HG02610 (cell line): ENCODE measurements around the gene ARHGAP4.

Experiments used
- ATAC-seq: cut with Tn5 transposase; IDR thresholded peaks from one replicate; pipeline ENCODE4 v1.9.1; 2021; ENCODE audit warnings: mild to moderate bottlenecking, moderate library complexity; ENCODE audit not compliant: unreplicated experiment

Gene ARHGAP4

DNA sequence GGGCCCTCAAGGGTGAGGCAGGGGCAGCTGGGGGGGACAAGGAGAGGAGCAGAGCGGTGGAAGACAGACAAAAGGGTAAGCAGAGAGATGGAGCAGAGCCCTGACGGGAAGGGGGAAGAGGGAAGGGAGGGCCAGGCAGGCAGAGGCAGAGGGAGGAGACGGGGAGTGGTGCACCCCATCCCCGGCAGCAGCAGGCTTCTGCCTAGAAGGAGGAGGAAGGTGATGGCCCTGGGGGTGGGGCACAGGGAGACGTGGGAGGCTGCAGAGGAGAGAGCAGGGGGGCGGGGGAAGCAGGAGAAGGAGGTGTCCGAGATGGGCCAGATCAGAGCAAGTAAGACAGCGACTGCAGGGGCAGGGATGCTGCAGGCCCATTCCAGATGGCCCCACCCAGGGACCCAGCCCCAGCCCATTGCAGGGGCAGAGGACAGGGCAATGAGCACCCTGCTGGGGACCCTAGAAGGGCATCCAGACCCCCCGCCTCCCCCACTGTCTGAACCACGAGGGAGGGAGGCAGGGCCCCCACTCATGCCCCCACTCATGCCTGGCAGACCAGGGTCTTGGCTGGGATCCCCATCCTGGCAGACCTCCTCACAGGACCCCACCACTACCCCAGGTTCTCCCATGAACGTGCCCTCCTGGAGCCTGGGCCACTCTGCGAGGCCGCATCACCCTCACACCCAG, 42.8 kb downstream of the ARHGAP4 start:
- no peak for ATAC-seq

DNA sequence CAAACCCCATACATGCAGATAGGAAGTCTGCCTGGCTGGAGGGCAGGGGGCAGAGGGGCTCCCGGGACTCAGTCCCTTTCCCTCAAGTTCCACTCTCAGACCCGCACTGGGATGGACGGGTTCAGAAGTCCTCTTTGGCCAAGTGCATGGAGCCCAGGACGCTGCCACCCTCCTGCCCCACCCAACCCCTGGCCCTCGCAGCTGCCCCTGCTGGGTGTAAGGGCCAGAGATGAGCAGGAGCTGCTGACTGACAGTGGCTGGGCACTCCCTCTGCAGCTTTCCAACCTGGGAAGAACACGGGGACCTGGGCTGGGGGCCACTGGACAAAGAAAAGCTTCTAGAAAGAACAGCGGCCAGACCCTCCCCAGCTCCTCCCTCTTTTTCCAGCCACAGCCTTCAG, 43.5 kb downstream of the ARHGAP4 start:
- ATAC-seq, result no peak

DNA sequence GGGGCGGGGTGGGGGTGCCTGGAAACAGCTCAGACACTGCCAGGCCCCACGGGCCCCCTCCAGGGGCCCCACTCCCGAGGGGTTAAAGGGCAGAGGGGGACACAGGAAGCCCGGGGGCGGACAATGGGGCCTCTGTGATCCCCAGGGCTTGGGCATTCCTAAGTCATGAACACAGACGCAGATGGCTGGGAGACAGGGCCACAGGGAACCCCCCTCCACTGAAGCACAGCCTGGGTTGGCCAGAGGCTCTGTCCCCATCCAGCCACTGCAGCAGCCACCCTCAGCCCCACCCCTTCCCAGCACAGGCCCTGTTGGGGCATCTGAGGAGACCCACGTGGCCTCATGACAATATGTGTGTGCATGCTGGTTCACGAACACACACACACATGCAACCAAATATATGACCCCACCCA, 44.0 kb downstream of the ARHGAP4 start:
- no peak for ATAC-seq

DNA sequence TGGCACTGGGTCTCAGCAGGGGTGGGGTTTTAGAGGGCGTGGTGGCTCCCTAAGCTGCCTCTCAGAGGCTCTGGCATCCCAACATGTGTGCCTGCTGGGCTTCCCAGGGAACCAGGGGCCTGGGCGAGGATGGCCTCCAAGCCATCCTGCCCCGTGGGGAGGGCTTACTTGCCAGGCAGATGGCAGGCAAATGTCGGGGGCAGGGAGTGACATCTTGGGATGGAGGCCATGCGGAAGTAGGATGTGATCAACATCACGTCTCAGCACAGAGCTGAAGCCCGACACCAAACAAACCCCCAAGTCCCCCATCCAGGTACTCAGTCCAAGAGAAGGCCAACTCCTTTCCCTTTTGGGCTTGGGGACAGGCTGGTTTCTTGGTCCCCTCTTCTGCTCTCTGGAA, 44.8 kb downstream of the ARHGAP4 start:
- no peak for ATAC-seq

DNA sequence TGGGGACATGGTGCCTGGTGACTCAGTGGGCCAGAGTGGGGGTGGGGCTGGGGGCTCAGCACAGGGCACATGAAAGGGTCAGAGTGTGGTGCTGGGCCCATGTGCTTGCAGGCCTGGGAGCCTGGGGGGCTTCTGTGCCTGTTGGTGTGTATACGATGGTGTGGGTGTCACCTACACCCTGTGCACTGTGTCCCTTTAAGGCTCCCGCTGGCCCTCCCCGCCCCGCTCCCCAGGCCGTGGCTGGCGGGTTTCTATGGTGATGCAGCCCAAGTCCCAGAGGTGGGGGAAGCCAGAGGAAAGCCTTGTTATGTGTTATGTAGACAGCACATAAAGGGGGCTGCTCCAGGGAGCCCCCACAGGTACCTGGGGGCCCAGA, 45.6 kb downstream of the ARHGAP4 start:
- ATAC-seq, result no peak

DNA sequence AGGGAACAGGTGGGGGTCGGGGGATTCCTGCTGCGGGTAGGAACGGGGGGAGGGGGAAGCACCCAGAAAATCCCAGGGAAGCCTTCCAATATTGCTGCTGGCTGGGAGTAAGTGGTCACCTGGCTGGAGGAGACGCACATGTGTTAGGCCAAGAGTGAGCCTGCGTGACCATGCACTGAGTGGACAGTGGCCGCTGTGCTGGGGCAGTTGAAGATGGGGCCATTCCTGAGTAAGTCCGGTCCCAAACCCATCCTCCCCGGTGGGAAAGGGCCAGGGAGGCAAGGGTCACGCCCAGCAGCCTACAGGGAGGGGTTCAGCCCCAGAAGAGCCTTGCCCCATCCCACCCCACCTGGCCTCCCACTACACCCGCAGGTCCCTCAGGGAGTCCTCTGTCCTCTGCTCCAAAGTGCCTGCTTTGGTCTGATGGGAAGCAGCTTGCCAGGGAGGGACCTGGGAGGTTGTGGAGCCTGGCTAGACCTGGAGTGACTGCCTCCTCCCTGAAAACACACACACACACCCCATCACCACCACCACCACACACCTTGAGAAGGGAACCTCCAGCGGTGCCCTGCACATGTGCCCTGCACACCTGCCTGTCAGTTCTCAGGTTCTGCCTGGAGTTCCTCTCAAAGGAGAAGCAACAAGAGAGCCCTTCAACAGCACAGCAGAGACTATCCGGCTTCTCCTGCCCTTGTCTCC, 46.2 kb downstream of the ARHGAP4 start:
- ATAC-seq, result no peak

DNA sequence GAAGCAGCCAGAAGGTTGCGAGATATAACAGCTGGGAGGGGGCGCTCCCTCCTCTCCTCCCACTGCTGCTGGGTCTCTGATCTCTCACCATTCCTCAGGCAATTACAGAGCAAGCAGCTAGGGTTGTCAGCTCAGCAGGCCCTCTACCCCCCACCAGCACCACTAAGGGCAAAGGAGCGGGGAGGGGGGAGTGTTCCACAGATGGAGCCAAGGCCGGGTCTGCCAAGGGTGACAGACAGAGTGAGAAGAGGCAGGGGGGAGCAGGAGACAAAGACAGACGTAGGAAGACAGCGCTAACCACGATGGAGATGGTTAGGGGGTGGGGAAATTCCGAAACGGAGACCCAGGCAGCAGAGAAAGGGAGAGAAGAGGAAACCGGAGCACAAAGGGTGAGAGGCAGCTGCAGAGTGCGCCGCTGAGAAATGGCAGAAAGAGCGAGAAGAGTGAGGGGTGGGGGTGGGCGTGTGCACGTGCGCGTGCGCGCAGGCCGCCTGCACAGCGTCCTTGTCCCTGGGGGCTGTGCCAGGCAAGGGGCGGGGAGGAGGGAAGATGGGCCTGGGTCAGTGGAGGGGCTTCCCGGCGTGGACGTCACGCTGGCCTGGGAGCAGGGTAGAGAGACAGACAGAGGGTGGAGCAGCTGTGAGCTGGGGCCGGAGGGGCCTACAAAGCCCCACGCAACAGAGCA, 47.0 kb downstream of the ARHGAP4 start:
- ATAC-seq, result no peak

DNA sequence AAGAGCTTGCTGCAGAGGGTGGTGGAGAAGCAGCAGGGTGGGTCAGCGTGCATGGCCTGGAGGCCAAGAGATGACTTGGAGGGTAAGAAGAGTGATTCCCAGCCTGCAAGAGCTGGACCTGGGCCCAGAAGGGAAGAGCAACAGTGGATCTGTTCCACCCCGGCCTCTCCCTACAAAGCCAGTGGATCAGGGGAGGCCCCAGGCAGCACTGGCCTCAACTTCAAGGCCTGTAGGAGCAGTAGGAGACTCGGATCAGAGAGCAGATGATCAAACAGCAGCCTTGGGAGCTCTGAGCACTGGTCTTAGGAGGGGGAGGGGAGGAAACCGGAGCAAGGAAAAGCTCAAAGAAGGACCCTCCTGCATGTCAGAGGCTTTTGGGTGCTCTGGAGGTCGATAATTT, 47.7 kb downstream of the ARHGAP4 start:
- no peak for ATAC-seq

DNA sequence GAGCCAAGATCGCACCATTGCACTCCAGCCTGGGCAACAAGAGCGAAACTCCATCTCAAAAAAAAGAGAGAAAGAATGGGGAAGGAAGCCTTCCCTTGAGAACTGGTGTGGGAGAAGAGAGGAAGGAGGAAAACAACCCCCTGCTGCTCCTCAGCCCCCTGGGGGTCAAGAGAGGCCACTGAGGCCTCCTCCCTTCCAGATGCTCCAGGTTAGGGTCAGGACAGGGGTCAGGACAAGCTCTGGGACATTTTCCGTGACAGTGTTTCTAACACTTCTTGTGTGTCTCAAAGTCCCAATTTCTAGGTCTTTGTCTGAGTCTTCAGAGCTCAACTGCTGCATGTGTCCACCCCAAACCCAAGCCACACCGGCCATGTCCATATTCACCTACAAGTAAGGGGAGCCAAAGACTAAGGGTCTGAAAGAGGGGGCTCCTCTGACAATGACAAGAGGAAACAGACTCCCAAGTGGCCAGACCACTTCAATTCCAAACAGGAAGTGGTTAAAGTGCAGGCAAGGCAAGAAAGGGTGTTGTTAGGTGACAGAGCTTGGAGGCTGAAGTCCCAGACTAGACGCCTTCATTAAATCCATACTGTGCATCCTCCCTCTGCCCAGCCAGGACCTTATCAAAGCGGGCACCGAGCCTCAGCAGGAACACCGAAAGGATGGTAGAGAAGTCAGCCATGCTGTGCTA, 48.3 kb downstream of the ARHGAP4 start:
- no peak for ATAC-seq

DNA sequence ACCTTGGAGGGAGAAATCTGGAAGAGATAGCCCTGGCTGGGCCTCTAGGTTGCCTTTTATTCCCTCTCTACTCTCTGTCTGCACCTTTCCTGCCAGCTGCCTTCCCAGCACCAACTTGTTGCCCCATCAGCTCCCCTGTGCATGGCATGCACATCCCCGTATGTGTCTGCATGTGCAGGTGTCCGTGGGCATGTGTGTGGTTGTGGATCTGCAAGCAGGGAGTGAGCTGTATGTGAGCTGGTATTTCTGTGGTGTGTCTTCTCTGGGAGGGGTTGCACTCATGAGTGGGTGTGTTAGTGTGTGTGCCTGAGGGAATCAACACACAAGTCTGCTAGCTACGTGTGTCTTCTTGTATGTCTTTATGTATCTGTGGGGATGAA, 50.0 kb downstream of the ARHGAP4 start:
- ATAC-seq, result no peak

DNA sequence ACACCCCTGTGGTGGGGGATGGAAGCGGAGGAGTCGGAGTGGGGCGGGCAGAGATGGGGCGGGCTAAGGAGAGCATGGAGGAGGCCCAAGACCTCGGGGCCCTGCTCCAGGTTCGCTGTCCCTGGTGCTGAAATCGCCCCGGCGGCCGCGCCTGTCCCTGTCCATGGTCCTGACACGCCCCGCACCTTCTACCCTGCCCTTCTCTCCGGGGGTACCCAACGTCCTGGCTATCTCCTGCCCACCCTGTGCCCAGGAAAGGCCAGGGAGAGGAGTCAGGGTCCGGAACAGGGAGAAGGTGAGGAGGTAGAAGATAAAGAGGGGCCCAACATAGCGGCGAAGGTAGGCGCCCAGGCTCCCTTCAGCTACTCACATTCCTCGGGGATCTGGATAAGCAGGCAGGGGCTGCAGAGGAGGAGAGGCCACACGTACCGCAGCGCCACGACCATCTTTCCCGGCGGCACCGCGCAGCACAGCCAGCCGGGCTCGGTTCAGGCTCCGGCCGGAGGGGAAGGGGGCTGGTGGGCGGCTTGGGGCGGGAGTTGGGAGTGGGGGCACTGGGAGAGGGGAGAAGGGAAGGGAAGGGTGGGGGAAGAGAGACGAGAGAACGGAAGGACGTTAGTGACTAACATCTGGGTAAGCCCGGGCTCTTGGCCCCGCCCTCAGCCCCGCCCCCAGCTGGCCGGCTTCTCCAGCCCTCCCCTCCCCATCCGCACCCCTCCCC, 50.5 kb downstream of the ARHGAP4 start:
- no peak for ATAC-seq

DNA sequence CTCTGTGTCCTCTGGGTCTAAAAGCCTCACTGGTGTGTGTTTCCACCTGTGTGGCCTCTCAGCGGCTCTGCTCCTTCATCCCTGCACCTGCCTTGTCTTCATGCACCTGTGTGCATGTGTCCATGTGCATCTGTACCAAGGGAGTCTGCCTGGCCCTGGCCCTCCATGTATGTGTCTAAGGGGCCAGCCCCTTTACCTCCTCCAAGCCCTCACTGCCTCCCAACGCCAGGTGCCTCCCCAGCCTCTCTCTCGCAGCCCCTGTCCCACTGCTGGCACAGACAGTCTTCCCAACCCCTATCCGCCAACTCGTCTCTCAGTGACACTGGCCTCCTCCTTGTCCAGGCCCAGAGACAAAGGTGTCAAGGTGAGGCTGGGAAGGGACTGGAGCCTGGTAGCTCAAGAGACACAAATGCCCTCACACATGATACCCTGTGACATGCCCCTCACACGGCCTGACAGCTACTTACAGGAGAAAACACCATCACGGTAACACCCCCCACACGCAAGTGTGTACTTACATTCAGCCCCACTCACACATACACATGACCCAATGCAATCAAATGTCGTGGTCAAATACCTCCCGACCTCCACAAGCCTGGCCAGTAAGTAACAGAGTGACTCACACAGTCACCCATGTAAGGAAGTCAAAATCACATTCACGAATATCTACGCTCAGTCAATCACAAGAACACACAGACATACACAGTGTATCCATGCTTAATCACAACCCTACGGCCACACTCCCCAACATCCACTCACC, 51.5 kb downstream of the ARHGAP4 start:
- ATAC-seq, result no peak

DNA sequence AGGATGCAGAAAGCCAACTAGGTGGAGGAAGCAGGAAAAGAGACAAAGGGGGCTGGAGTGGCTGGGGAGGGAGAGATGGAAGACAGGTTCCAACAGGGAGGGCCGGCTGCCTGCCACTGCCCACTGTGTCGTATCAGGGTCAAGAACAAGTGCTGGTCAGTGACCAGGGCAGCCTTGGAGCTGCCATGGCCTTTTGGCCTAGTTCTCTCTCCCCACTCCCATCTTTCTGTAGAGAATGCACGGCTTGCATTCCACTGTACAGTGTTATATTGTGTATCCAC, 52.0 kb downstream of the ARHGAP4 start:
- no peak for ATAC-seq

DNA sequence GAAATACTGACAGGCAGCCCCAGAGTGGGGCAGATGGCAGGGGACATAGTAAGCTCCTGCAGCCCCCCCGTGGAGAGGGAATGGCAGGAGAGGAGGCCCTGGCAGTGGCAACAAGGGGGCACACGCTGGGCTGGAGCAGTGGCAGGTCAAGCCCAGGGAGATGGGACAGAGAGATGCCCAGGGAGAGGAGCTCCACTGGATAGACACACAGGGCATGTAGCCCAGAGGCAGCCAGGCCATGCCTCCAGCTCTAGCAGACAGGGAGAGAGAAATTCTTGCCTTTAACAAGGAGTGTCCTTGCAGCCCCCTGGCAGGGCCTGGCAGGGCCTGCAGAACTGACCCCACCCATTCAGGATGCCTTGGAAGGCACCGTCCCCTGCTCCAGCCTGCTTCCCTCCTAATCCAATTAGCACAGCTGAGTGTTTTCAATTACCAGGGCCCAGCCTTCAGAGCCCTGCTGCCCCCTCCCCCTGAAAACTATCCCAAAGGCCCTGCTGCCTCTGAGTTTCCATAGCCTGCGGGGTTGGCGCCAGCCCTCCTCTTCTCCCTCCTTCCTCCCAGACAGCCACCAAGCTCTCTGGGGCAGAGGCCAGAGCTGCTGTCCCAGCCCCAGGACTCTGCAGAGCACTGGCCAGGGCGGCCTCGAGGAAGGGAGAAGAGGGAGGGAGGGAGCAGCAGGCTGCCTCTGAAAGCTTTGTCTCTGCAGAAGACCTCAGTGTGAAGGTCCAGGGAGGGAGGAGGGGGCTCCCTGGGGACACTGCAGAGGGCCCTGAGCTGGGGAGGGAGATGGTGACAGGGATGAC, 52.6 kb downstream of the ARHGAP4 start:
- no peak for ATAC-seq

DNA sequence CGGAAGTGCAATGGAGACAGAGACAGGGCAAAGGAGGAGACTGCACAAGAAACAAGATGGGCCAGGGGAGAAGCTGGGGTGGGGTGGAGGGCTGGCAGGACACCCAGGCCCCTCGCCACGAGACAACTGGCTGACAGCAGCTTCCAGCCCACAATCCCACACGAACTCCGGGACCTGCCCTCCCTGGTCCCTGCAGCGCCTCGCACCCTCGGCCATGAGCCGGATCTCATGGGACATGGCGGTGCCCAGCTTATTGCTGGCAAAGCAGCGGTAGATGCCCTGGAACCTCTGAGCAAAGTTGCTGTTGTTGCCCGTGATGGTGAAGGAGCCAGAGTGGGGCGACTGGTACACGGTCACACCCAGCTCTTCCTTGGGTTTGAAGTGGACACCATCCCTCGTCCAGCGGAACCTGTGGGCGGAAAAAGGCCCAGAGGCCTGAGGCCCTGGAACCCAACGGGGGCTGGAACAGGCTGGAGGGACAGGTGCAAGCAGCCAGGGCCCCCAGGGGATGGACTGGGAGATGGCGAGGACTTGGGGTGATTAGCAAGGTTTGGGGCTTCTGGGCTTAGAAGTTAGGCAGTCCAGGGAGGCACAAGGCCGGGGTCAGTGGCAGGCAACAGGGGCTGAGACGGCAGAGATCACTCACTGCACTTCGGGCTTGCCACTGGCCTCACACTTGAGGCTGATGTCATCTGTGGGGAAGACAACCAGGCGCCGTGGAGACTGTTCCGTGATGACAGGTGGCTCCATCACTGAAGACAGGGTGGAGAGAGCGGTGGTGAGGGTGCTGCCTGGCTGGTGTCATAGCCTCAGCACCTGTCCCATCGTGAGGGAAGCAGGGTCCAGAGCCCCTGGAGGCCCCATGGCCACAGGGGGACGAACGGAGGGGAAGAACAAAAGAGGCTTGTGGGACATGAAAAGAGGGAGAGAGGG, 53.9 kb downstream of the ARHGAP4 start:
- no peak for ATAC-seq

DNA sequence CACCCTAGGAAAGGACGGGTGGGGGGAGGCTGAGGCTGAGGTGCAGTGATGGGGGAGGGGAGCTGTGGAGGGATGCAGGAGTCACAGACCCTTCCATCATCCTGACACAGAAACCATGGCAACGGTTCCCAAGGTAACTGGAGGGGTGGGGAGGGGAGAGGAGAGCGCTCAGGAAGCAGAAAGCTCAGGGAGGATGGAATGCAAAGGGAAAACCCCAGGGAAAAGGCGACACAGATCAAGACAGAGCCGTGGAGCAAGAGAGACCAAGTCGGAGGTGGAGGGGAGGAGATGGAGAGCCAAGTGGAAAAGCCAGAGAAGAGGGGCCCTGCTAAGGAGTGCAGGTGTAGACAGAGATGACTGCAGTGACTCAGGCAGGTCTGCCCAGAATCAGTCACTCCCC, 54.6 kb downstream of the ARHGAP4 start:
- no peak for ATAC-seq

DNA sequence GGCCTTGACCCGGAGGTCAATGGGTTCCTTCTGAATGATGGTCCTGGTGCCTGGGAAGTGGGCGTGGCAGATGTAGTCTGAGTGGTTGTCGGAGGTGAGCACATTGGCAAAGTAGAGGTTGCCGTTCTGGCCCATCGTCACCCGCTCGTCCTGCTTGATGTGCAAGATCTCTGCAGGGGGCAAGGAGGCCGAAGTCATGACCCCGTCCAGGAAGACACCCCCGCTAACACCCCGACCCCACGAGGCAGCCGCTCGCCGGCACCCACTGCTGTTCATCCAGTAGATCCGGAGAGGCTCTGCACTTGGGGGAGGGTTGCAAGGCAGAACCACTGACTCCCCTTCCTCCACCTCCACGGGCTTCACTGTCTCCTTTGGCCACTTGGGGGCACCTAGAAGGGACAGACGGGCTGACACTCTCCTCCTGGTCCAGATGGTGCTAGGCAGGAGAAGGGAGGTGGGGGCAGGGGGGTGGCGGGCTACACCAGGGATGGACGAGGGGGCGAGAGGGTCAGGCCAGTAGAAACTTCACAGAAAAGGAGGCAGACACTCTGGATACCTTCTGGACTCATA, 55.2 kb downstream of the ARHGAP4 start:
- ATAC-seq, result no peak

DNA sequence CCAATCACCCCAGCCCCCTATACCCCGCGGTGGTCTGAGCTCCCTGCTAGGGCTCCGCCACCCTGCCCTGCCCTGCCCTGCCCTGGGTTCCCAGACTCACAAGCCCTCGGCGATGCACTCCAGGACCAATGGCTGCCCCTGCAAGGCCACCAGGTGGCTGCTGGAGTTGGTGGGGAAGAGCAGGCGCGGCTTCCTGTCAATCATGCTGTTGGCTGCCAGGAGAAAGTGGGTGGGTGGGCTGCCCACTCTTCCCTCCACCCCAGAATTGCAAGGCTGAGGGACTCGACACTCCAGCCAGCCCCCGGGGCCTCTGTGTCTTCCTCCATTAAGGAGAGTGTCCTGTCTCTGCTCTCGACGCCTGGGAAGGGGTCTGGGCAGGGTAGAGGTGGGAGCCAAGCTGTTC, 55.8 kb downstream of the ARHGAP4 start:
- no peak for ATAC-seq
